ENCODE results near the gene MFSD8.
"Not testable (repeated sequence)": the region's sequence is repeated elsewhere in the genome, so short reads cannot be mapped to it uniquely, and the experiment has no call there.

The MFSD8 gene

DNA sequence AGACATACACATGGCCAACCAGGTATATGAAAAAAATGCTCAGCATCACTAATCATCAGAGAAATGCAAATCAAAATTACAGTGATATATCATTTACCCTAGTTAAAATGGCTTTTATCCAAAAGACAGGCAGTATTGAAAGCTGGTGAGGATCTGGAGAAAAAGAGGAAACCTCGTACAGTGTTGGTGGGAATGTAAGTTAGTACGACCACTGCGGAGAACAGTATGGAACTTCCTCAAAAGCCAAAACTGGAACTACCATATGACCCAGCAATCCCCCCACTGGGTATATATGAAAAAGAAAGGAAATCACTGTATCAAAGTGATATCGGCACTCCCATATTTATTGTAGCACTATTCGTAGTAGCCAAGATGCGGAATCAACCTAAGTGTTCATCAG lies 23.7 kb upstream of the MFSD8 start:
- TF ChIP-seq CTCF (IDR thresholded peaks at IDR 0.05; ENCODE audit: low read depth, low read length): no peak
- no peak for DNase-seq (ENCODE audit: extremely low read depth, low read depth)

DNA sequence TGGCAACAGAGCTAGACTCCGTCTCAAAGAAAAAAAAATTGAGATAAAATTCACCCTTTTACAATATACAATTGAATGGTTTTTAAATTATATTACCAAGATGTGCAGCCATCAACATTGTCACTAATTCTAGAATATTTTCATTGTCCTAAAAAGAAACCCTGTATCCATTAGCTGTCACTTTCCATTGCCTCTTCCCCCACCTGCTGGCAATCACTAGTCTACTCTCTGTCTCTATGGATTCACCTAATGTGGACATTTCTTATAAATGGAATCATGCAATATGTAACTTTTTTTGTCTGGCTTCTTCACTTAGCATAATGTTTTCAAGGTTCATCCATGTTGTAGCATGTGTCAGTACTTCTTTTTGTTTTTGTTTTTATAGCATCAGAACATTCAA lies 21.0 kb upstream of the MFSD8 start:
- no peak for TF ChIP-seq CTCF (IDR thresholded peaks at IDR 0.05; ENCODE audit: low read depth, low read length)
- DNase-seq (ENCODE audit: extremely low read depth, low read depth): no peak

GRCh38 chr4:127982445-127982844 lies 17.5 kb upstream of the MFSD8 start:
- DNase-seq (ENCODE audit: extremely low read depth, low read depth): no peak
- TF ChIP-seq CTCF (IDR thresholded peaks at IDR 0.05; ENCODE audit: low read depth, low read length): no peak

- TF ChIP-seq CTCF (IDR thresholded peaks at IDR 0.05; ENCODE audit: low read depth, low read length): no peak
- no peak for DNase-seq (ENCODE audit: extremely low read depth, low read depth)
These were observed 14.0 kb upstream of the MFSD8 start for GRCh38 chr4:127978930-127979329.

DNA sequence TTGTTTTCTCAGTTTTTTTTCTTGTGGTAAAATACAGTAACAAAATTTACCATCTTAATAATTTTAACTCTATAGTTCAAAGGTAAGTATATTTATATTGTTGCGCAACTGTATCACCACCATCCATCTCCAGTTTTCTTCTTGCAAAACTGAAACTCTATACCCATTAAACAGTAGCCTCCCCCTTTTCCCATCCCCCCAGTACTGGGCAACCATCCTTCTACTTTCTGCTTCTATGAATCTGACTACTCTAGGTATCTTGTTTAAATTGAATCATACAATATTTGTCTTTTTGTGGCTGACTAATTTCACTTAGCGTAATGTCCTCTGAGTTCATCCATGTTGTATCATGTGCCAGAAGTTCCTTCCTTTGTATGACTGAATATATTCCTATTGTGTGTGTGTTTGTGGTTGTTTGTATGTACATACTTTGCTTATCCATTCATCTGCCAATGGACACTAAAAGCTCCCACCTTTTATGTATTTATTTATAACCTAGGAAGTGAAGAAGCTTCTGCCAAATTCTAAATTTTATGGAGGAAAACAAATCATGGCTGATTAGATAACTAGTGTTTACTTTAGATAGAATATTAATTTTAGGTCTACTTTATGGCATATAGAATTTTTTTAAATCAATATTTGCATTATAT lies 10.3 kb upstream of the MFSD8 start:
- peak; percentile 10 for DNase-seq (ENCODE audit: extremely low read depth, low read depth)
- no peak for TF ChIP-seq CTCF (IDR thresholded peaks at IDR 0.05; ENCODE audit: low read depth, low read length)

DNA sequence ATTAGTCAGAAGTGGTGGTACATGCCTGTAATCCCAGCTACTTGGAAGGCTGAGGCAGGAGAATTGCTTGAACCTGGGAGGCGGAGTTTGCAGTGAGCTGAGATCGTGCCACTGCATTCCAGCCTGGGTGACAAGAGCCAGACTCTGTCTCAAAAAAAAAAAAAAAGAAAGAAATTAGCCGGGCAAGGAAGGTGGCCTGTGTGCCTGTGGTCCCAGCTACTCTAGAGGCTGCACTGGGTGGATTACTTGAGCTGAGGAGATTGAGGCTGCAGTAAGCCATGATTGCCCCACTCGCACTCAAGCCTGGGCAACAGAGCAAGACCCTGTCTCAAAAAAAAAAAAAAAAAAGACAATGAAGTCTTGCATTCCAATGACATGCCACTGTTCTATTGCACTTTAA lies 6.0 kb upstream of the MFSD8 start:
- not testable (repeated sequence) for DNase-seq (ENCODE audit: extremely low read depth, low read depth)

DNA sequence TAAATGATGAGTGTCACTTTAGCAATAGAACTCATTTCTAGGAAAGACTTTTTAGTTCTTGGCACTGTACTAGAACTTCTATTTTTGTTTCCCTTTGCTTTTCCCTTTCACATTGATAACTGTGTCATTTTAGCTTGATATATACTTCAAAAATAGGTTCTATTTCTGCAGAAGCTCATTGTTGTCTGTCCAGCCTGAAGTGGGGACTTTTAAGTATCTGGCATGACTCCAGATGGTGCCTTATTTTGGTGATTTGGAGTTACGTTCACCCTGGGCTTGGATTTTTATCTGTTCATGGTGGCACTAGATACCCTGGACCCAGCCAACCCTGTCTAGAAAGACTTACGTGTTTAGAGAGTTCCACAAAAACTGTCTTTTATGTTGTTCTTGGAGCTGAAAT lies 3.6 kb upstream of the MFSD8 start:
- no peak for DNase-seq (ENCODE audit: extremely low read depth, low read depth)
- no peak for TF ChIP-seq CTCF (IDR thresholded peaks at IDR 0.05; ENCODE audit: low read depth, low read length)

DNA sequence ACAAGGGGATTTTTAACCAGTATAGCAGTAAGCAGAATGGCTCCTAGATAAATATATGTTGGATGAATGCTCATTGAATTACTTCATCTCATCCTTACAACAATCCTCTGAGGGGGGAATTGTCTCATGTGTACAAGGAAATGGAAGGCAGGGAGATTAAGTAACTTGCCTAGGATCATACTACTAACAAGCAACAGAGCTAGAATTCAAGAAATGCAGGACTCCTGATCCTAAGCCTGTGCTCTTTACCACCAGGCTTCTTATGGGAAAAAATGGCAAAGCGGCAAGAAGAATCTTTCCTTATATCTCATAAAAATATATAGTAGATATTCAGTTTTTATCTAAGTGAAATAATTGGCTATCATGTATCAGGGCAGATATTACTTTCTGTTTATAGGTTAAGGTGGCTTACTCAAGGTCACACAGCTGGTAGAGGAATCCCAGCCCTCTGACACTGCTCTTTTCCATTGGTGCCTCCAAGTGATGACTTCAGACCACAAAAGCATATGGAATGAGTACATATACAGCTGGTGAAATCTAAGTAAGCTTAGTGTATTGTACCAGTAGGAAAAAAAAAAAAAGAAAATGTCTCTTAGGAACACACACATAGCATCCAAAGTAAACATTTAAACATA lies 2.3 kb upstream of the MFSD8 start:
- TF ChIP-seq CTCF (IDR thresholded peaks at IDR 0.05; ENCODE audit: low read depth, low read length): no peak
- no peak for DNase-seq (ENCODE audit: extremely low read depth, low read depth)
